SHP77 (cell line): Measurements from ENCODE around the gene UBE2QL1.
"Not testable (repeated sequence)": the region's sequence is repeated elsewhere in the genome, so short reads cannot be mapped to it uniquely, and the experiment has no call there.

ENCODE experiments used
- DNase-seq, 2 experiments: peaks; one replicate each; lab custom pipeline; 2025; lab: John Stamatoyannopoulos, UW

Gene UBE2QL1

DNA sequence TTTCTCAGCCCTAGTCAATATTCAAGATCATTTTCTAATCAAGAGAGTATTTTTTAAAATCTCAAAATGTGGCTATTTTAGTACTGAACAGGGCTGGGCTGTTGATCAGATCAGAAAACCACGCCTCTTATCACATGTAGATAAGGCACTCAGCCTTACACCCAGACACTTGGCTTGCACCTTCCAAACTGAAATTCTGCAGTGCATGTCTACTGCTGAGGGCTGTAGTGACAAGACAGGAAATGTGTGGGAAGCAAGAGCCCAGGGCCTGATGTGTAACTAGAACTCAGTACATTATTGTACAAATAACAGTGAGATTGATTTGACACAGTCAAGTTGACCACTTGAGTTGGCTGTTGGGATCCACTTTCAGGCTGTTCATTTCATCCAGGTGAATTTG lies 48.6 kb downstream of the UBE2QL1 start:
- DNase-seq: no peak

DNA sequence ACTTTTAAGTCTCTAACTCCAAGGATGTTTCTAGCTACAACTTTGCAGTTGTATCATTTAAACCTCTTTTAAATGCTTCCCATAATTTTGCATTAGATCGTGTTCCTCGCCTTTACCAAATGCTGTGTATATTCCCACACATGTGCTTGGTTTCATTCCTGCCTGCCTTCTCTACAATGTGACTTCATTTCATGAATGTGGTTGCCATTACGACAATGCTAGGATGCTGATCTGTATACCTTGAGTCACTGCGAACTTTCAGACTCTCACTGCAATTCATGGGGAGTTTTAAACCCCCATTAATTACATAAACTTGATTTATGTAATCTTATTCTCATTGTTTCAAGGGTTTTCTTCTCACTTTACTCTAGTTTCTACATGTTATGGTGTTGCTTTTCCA lies 50.3 kb downstream of the UBE2QL1 start:
- DNase-seq: no peak

DNA sequence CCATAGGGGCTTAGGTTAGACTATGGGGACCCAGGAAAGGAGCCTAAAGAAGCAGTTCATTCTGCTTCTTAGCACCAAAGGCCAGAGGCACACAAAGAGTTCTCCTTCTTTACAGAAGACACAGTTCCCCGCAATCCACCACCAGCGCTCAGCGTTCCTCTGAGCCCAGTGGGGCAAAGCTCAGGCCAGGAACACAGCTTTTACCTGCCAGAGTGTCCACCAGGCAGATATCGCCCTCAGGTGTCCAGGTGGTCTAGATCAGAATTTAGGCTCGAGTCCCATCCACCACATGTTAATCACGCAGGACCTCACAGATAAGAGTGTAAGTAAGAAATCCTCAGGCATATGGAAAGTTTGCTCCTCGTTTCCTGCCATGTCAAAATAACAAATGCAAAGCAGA lies 53.0 kb downstream of the UBE2QL1 start:
- no peak for DNase-seq

- DNase-seq: no peak
Observed at GRCh38 chr5:6502421-6502820, 53.8 kb downstream of the UBE2QL1 start.

DNA sequence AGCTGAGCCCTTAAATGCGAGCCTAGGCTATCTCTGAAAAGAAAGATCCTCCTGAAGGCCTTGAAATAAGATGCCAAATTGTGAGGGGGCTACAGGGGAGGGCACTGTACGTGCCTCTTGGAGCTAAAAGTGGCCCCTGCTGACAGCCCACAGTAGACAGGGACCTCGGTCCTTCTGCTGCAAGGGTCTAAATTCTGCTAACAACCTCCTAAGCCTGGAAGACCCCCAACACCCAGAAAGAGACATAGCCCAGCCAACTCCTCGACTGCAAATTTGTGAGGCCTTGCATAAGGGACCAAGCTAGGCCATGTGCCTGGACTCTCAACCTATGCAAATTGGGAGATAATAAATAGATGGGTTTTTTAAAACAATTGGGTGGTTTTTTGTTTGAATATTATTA lies 54.7 kb downstream of the UBE2QL1 start:
- DNase-seq: no peak

- peak; percentile 94 to 95 for DNase-seq
Observed at GRCh38 chr5:6504677-6505415, 56.2 kb downstream of the UBE2QL1 start.

GRCh38 chr5:6505416-6505755 lies 56.7 kb downstream of the UBE2QL1 start:
- DNase-seq: peak; percentile 87 to 89

GRCh38 chr5:6505783-6506557 lies 57.3 kb downstream of the UBE2QL1 start:
- DNase-seq: no peak

DNA sequence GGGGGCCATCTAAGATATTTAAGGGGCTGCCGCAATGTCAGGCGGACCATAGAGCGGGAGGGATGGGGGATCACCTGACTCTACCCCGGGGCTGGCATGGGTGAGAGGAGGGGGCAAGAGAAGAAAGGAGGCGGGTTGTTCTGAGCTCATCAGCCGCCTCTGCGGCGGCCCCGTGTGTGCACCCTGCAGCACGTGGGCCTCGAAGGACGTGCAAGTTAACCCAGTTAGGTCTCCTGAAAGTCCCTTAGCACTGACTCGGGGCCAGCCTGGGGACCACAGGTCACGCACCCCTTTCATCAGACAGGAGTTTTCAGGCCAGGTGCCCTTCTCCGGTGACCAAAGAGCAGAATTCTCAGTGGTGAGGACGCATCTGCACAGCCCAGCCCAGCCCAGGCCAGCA lies 58.0 kb downstream of the UBE2QL1 start:
- DNase-seq: no peak

DNA sequence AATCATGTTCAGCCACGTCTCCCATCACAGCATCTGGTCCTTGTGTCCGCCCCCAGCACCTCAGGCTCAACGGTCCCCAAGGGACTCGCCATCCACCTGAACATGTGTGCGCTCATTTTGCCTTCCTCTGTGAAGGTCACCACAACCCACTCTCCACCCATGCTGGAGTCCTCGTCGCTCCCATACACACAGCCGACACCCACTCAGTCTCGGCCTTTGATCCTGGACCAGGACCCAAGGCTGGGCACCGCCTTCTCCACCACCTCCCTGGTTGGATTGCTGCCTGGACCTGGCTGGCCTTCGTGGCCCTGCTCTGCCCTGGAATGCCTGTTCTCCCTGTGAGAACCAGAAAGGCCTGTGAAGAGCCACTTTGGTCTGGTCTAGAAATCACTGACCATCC lies 60.3 kb downstream of the UBE2QL1 start:
- no peak for DNase-seq

GRCh38 chr5:6510132-6510531 lies 61.5 kb downstream of the UBE2QL1 start:
- DNase-seq: no peak

- DNase-seq: no peak
Observed at GRCh38 chr5:6510973-6511372, 62.3 kb downstream of the UBE2QL1 start.

- DNase-seq: not testable (repeated sequence)
Observed at GRCh38 chr5:6515812-6516211, 67.2 kb downstream of the UBE2QL1 start.

DNA sequence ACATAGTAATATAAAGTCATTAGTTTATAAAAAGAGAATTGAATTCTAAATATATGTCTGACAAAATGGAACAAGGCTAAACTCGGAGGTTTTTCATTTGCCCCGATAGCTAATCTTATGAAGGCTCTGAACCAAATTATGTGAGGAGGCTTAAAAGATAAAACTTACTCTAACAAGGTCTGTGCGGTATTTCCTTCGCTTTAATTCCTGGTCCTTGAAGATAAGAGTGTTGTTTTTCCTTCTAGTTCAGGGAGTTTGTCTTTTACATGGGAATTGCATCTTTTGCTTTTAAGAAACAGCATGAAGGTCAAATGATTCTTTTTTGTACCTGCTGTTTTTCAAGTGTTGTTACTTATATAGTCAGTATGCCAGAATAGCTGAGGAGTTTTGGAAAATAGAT lies 68.2 kb downstream of the UBE2QL1 start:
- DNase-seq: no peak

DNA sequence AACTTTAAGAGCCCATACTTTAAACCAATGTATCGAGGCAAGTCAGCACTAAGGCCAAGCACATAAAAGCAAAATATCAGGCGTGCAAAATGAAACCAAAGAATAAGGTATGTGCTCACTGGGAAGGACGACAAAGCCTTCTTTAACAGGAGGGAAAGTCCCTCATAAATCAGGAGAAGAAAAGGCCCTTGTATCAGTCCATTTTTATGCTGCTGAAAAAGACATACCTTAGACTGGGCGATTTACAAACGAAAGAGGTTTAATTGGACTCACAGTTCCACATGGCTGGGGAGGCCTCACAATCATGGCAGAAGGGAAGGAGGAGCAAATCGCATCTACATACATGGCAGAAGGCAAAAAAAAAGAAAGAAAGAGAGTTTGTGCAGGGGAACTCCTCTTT lies 68.9 kb downstream of the UBE2QL1 start:
- DNase-seq: no peak

GRCh38 chr5:6518298-6519057 lies 69.8 kb downstream of the UBE2QL1 start:
- no peak for DNase-seq

DNA sequence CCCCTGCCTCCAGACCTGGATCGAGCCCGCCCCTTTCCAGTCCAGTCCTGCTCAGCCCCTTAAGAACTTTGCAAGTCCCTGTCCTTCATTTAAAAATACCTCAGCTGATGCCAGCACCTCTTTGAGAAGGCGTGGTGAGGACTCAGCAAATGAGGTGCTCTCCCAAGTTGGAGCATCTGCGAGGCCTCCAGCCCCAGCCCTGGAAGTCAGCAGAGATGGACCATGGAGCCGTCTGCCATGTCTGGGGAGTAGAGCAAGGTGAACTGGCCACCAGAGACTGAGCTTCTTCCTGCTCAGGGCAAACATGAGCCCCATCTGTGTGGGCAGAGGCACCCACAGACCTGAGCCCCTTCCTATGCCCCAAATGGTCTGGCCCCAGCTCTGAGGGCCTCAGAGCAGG lies 71.5 kb downstream of the UBE2QL1 start:
- no peak for DNase-seq

DNA sequence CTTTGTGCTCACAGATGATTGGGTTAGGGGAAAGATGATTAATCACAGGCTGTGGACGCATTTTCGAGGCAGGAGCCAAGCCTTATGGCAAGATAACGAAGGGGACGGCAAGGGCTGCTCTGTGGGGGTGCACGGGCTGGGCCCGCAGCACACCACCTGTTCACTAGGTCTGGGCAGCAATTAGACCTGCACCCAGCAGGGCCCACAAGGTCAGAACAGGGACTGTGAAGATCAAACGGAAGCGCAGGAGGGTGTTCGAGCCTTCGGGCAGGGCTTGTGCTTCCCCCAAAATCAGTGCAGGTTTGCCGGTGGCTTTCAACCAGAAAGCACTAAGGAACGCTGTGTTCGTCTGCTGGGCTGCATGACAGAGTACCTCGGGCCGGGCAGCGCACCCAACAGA lies 73.7 kb downstream of the UBE2QL1 start:
- no peak for DNase-seq

DNA sequence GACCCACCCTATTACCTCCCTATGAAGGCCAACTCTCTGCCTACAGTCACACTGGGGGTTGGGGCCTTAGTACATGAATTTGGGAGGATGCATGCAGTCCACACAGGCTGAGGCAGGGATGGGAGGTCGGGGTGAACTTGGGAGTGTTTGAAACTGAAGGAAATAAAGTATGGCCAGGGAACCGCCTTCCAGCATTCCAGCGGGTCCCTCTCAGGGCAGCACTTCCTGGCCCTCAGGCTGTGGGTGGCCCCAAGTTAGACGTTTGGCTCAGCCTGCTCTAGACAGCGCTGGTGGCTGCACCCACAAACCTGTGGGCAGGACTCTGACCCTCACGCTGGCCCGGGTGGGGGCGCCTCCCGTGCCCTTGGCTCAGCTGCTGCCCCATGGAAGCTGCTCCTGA lies 74.3 kb downstream of the UBE2QL1 start:
- no peak for DNase-seq

GRCh38 chr5:6525422-6525821 lies 76.8 kb downstream of the UBE2QL1 start:
- no peak for DNase-seq

DNA sequence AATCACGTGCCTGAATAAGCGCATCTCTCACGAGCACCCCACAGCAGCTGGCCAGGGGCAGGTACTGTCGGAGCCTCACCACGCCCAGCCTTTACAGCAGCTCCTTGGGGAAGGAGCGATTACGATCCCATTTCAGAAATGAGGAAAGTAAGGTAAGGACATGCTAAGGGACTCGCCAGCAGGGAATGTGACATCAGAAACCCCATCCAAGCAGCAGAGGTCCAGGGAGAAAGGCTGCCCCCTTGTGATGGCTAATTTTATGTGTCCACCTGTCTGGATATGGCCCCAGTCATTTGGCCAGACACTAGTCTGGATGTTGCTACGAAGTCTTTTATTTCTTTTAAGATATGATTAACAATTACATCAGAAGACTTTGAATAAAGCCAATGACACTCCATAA lies 77.3 kb downstream of the UBE2QL1 start:
- DNase-seq: peak; percentile 57 to 64

- peak; percentile 75 to 92 for DNase-seq
Observed at GRCh38 chr5:6527749-6528455, 79.2 kb downstream of the UBE2QL1 start.
